HepG2 (cell line): ENCODE results near the gene ACSL6. TPM values are rescaled to one million over a fixed set of nuclear protein-coding genes. Genes with fewer than 3 reads are reported as not detected.

Experiments used
- BCL6 ChIP-seq: IDR thresholded peaks from 2 replicates; pipeline ENCODE4 v1.6.1; 2016; ENCODE audit warnings: missing genetic modification reagents, missing compliant biosample characterization
- CENPT ChIP-seq: sonication (generic); formaldehyde crosslinking; IDR thresholded peaks from 2 replicates; pipeline ENCODE4 v1.8.0; 2022; ENCODE audit warnings: low read depth, mild to moderate bottlenecking, moderate library complexity, missing genetic modification reagents
- CHD2 ChIP-seq: IDR thresholded peaks from 2 replicates; pipeline ENCODE4 v1.6.1; 2011; ENCODE audit warnings: low read depth, low read length, improper control_type of control experiment
- HOXA7 ChIP-seq: sonication (generic); formaldehyde crosslinking; IDR thresholded peaks from 2 replicates; pipeline ENCODE4 v1.8.1; 2022; ENCODE audit warnings: mild to moderate bottlenecking, missing genetic modification reagents, moderate library complexity
- LCORL ChIP-seq, 2 experiments: fragments of 450-650 bp in 1 of 2; sonication (generic) in 1 of 2; formaldehyde crosslinking in 1 of 2; IDR thresholded peaks; 2 replicates each; pipeline versions ENCODE4 v1.5.0 to v1.6.1; 2017 to 2020; ENCODE audit warnings: antibody characterized with exemption in 1 of 2, missing genetic modification reagents in 1 of 2
- NCOA2 ChIP-seq: sonication (generic); formaldehyde crosslinking; IDR thresholded peaks from 2 replicates; pipeline ENCODE4 v1.8.0; 2022; ENCODE audit warnings: inconsistent platforms
- NFE2L1 ChIP-seq: sonication (generic); formaldehyde crosslinking; IDR thresholded peaks from 2 replicates; pipeline ENCODE4 v1.4.0; 2020; ENCODE audit warnings: missing genetic modification reagents, mild to moderate bottlenecking, borderline replicate concordance
- THAP8 ChIP-seq: sonication (generic); formaldehyde crosslinking; IDR thresholded peaks from 2 replicates; pipeline ENCODE4 v1.5.1; 2020; ENCODE audit warnings: missing genetic modification reagents, mild to moderate bottlenecking, borderline replicate concordance
- U2AF1 ChIP-seq: fragments of 200-400 bp; formaldehyde crosslinking; optimal IDR thresholded peaks from 2 replicates; pipeline ENCODE3; 2017; ENCODE audit warnings: mild to moderate bottlenecking, low read depth, low read length
- ZBTB21 ChIP-seq: sonication (generic); formaldehyde crosslinking; IDR thresholded peaks from 2 replicates; pipeline ENCODE4 v1.4.0; 2020; ENCODE audit warnings: missing genetic modification reagents
- ZNF12 ChIP-seq: sonication (generic); formaldehyde crosslinking; IDR thresholded peaks from 2 replicates; pipeline ENCODE4 v1.5.0; 2020; ENCODE audit warnings: missing genetic modification reagents
- ZNF264 ChIP-seq: sonication (generic); formaldehyde crosslinking; IDR thresholded peaks from 2 replicates; pipeline ENCODE4 v1.4.0; 2020; ENCODE audit warnings: missing genetic modification reagents
- ZNF292 ChIP-seq: sonication (generic); formaldehyde crosslinking; IDR thresholded peaks from 2 replicates; pipeline ENCODE4 v1.8.1; 2022; ENCODE audit warnings: mild to moderate bottlenecking, low read depth, missing genetic modification reagents, borderline replicate concordance
- ZNF407 ChIP-seq: sonication (generic); formaldehyde crosslinking; IDR thresholded peaks from one replicate; pipeline ENCODE4 v1.5.1; 2020; ENCODE audit warnings: mild to moderate bottlenecking, missing genetic modification reagents; ENCODE audit errors: not compliant biosample characterization
- ZNF644 ChIP-seq: IDR thresholded peaks from 2 replicates; pipeline ENCODE4 v1.6.1; 2016; ENCODE audit warnings: low read depth
- polyA plus RNA-seq, 8 experiments: library from polyadenylated mRNA; depleted of rRNA in 3 of 8; stranded (reverse) in 7 of 8; unstranded in 1 of 8; fragments of >200 nt; fragmentation: Illumina TruSeq in 4 of 8; extraction: Trizol in 4 of 8; gene quantifications; 2 replicates each; pipeline versions ENCODE4 v1.2.1 to v1.2.3, GENCODE V29; 2011 to 2016; ENCODE audit warnings: low read depth in 4 of 8, missing spikeins in 1 of 8, mixed read lengths in 1 of 8; ENCODE audit not compliant: insufficient read depth in 1 of 8
- total RNA-seq, 5 experiments: library from RNA; depleted of rRNA; stranded (reverse); fragments of >200 nt; fragmentation: Illumina TruSeq; extraction: Trizol; gene quantifications; 2 replicates each; pipeline ENCODE4 v1.2.3, GENCODE V29; 2016; ENCODE audit warnings: low read depth in 1 of 5
- TF ChIP-seq, protein P1 (sequence below): sonication (generic); formaldehyde crosslinking; IDR thresholded peaks from 2 replicates; pipeline ENCODE4 v1.8.0; 2022; ENCODE audit warnings: mild to moderate bottlenecking, missing genetic modification reagents, moderate library complexity
- TF ChIP-seq, protein P2 (sequence below): IDR thresholded peaks from 2 replicates; pipeline ENCODE4 v1.6.1; 2016; ENCODE audit warnings: low read depth, borderline replicate concordance

Gene ACSL6
- total and polyA plus RNA-seq, 2 of the 13 experiments (the other 11 are each of a cell fraction or from before 2014, with no cell fraction given) = 3.7 to 3.8 TPM

DNA sequence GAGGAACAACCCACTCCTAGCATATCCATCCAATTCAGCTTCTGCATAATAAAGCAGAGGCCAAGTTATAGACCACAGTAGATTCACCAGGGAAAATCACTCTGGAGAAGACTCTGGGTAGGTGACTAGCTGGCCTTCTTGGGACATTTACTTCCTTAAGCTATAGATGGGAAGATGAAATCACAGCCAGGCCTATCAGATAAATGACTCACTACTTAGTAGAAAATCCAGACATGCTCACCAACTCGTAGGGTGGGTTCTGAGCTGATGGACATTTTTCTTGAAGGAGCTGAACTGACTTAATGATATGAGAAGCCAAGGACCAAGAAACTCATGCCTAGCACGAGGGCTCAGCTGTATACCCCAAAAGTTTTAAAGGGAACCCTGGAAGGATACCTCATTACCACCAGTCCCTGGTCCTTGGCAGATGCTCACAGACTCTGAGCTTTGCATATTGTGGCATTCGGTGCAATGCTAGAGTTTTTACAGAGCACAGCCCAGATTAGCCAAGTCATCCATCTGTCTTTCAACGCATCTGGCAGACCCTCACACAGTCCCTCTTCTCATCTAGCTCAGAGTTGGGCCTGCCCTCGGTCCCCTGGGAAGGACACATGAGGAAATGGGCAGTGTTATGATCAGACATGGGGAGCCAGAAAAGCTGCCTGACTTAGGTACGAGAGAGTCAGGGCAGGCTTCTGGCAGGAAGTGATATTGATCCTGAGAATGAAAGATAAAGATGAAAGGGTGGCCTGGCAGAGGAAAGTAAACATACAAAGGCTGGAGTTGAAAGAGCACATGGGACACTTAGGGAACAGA, 15.0 kb downstream of the ACSL6 start (continued):
- TF ChIP-seq ZNF12 = peak; percentile 79
- TF ChIP-seq THAP8 (CRISPR knock-in tag) = no peak
- TF ChIP-seq, protein P1, sequence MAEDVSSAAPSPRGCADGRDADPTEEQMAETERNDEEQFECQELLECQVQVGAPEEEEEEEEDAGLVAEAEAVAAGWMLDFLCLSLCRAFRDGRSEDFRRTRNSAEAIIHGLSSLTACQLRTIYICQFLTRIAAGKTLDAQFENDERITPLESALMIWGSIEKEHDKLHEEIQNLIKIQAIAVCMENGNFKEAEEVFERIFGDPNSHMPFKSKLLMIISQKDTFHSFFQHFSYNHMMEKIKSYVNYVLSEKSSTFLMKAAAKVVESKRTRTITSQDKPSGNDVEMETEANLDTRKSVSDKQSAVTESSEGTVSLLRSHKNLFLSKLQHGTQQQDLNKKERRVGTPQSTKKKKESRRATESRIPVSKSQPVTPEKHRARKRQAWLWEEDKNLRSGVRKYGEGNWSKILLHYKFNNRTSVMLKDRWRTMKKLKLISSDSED (CRISPR knock-in tag) = no peak
- peak; percentile 62; the same call in 1 of the 2 replicates for TF ChIP-seq ZNF644 (CRISPR knock-in tag)
- peak; percentile 31 for TF ChIP-seq U2AF1
- TF ChIP-seq CENPT (CRISPR knock-in tag) = no peak
- no peak for TF ChIP-seq CHD2
- TF ChIP-seq, protein P2, sequence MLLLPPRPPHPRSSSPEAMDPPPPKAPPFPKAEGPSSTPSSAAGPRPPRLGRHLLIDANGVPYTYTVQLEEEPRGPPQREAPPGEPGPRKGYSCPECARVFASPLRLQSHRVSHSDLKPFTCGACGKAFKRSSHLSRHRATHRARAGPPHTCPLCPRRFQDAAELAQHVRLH (CRISPR knock-in tag) = peak; percentile 56; the same call in 1 of the 2 replicates
- TF ChIP-seq NCOA2 (CRISPR knock-in tag) = peak; percentile 97
- peak; percentile 95 for TF ChIP-seq ZNF292 (CRISPR knock-in tag)
- no peak for TF ChIP-seq NFE2L1
- peak; percentile 88 for TF ChIP-seq BCL6 (CRISPR knock-in tag)
- peak; percentile 78 for TF ChIP-seq ZNF264
- peak; percentile 44; the same call in 1 of the 2 replicates for TF ChIP-seq LCORL (IDR thresholded peaks at IDR 0.05)
- peak; percentile 95 for TF ChIP-seq LCORL (CRISPR knock-in tag; IDR thresholded peaks at IDR 0.05)
- TF ChIP-seq ZBTB21 (CRISPR knock-in tag) = peak; percentile 59; the same call in 1 of the 2 replicates
- no peak for TF ChIP-seq ZNF407
- no peak for TF ChIP-seq HOXA7
